CD4-positive, alpha-beta memory T cell (primary cell): ENCODE data around the gene HM13. TPM values are rescaled to one million over a fixed set of nuclear protein-coding genes. Genes with fewer than 3 reads are reported as not detected.

Experiments used
- CTCF ChIA-PET: fragments of 350-600 bp; sonication (Branson Sonifier 250); formaldehyde crosslinking; loops from one replicate; lab custom pipeline; 2021; ENCODE audit warnings: inconsistent platforms; ENCODE audit not compliant: partially characterized antibody; lab: Charles Lee
- POLR2A ChIA-PET: fragments of 350-600 bp; sonication (Branson Sonifier 250); formaldehyde crosslinking; loops from one replicate; lab custom pipeline; 2021; ENCODE audit not compliant: partially characterized antibody; lab: Charles Lee
- DNase-seq, 5 donors: peaks; one replicate each; pipeline versions ENCODE4 v3.0.0 to v3.0.0-alpha.2; 2020 to 2022; ENCODE audit warnings: mixed read lengths in 1 of 5
- H3K27ac ChIP-seq: one replicate; pipeline ENCODE4 v1.7.0; 2013; ENCODE audit warnings: low read depth, low read length
- H3K27me3 ChIP-seq: 2 replicates; pipeline ENCODE4 v1.7.0; 2013; ENCODE audit warnings: mild to moderate bottlenecking, low read length, moderate library complexity; ENCODE audit not compliant: insufficient read depth
- H3K36me3 ChIP-seq: 2 replicates; pipeline ENCODE4 v1.7.0; 2013; ENCODE audit warnings: mild to moderate bottlenecking, low read length, moderate library complexity; ENCODE audit not compliant: insufficient read depth
- H3K4me1 ChIP-seq: 2 replicates; pipeline ENCODE4 v1.7.0; 2013; ENCODE audit warnings: mild to moderate bottlenecking, low read length, moderate library complexity; ENCODE audit not compliant: insufficient read depth
- H3K4me3 ChIP-seq, 2 donors: one replicate each; pipeline ENCODE4 v1.7.0; 2013; ENCODE audit warnings: low read length in 2 of 2, mild to moderate bottlenecking in 1 of 2
- H3K9me3 ChIP-seq, 2 donors: one replicate each; pipeline ENCODE4 v1.7.0; 2013; ENCODE audit warnings: low read length in 2 of 2, control low read depth in 1 of 2; ENCODE audit not compliant: control insufficient read depth in 1 of 2
- H3K27ac Mint-ChIP-seq, 7 donors: one replicate each; pipeline ENCODE4 v1.8.0; 2020 to 2021; ENCODE audit warnings: mixed read lengths in 7 of 7, mild to moderate bottlenecking in 6 of 7, inconsistent platforms in 3 of 7, moderate library complexity in 3 of 7
- H3K27me3 Mint-ChIP-seq, 2 donors: one replicate each; pipeline ENCODE4 v1.8.0; 2020 to 2021; ENCODE audit warnings: mixed read lengths in 2 of 2
- H3K36me3 Mint-ChIP-seq, 2 donors: one replicate each; pipeline ENCODE4 v1.8.0; 2020 to 2021; ENCODE audit warnings: mixed read lengths in 2 of 2, inconsistent platforms in 1 of 2, mild to moderate bottlenecking in 1 of 2
- H3K4me1 Mint-ChIP-seq, 4 donors: one replicate each; pipeline ENCODE4 v1.8.0; 2020 to 2021; ENCODE audit warnings: mixed read lengths in 4 of 4, mild to moderate bottlenecking in 1 of 4
- H3K4me3 Mint-ChIP-seq, 8 donors: one replicate each; pipeline ENCODE4 v1.8.0; 2020 to 2021; ENCODE audit warnings: mixed read lengths in 8 of 8, mild to moderate bottlenecking in 7 of 8, moderate library complexity in 6 of 8, inconsistent platforms in 3 of 8
- H3K9me3 Mint-ChIP-seq, 8 donors: one replicate each; pipeline ENCODE4 v1.8.0; 2020 to 2021; ENCODE audit warnings: mixed read lengths in 8 of 8, mild to moderate bottlenecking in 5 of 8, inconsistent platforms in 3 of 8, moderate library complexity in 1 of 8
- intact Hi-C: fragments of 100-400 bp; cut with micrococcal nuclease; formaldehyde crosslinking; loops from one replicate; pipeline ENCODE4 v1.15.1; 2023
- polyA plus RNA-seq, 2 donors: library from polyadenylated mRNA; unstranded; fragments of 300-500 nt; fragmentation: Illumina TruSeq; gene quantifications; one replicate each; pipeline ENCODE4 v1.2.3, GENCODE V29; 2021
- total RNA-seq, 2 experiments: library from RNA; stranded (reverse); gene quantifications; one replicate each; pipeline ENCODE4 v1.2.3, GENCODE V29; 2021

Gene HM13
- total and polyA plus RNA-seq, 4 experiments from 2014 or later, result 133 to 171 (median 161) TPM

GRCh38 chr20:31587545-31588389, 73.5 kb downstream of the HM13 start:
- Histone ChIP-seq H3K27ac (no peak overlapping the region), H3K27me3 (peaks cover 9% of the 10 kb centered on the region), H3K9me3 (no peaks in the 10 kb centered on the region), H3K4me3 (no peak overlapping the region), H3K4me1 (peaks cover 9% of the 10 kb centered on the region), H3K36me3 (no peaks in the 10 kb centered on the region)
- intact Hi-C loops, result loop anchor here (2.0 kb wide), 1 partner anchor 17 kb away; the partner anchor contains the start of gene ID1
- ChIA-PET POLR2A (interaction anchor here (0.6 to 2.7 kb wide), 4 partner anchors 12 to 25 kb away, joined by 3 to 8 read pairs (median 4); no protein-coding TSS in a partner anchor), CTCF (interaction anchor here (1.0 to 6.3 kb wide), 3 partner anchors 20 to 25 kb away, joined by 3 to 41 read pairs (median 4); no protein-coding TSS in a partner anchor)
- H3K27me3 Mint-ChIP-seq, result peaks cover 16 to 20% of the 10 kb centered on the region in 2 donors
- peaks cover 5 to 11% (median 7%) of the 10 kb centered on the region in 4 donors for H3K4me1 Mint-ChIP-seq
- no peak for DNase-seq
- H3K9me3 Mint-ChIP-seq, result peaks cover 0 to 3% (median 0%) of the 10 kb centered on the region in 8 donors
- H3K27ac Mint-ChIP-seq, result peak overlapping the region in 2 of 7 donors; percentile 0 to 3
- H3K36me3 Mint-ChIP-seq, result no peaks in the 10 kb centered on the region
- H3K4me3 Mint-ChIP-seq, result peak overlapping the region; percentile 62 to 91 (median 84)

GRCh38 chr20:31590717-31591225, 76.5 kb downstream of the HM13 start:
- no peaks in the 10 kb centered on the region for H3K9me3 ChIP-seq
- POLR2A ChIA-PET, result interaction anchor here (2.3 kb wide), 1 partner anchor 18 kb away, joined by 6 read pairs; no protein-coding TSS in a partner anchor
- no peak for DNase-seq
- H3K36me3 ChIP-seq, result no peaks in the 10 kb centered on the region
- no peak overlapping the region for H3K4me3 Mint-ChIP-seq
- H3K27ac Mint-ChIP-seq, result no peak overlapping the region
- peaks cover 16 to 19% of the 10 kb centered on the region in 2 donors for H3K27me3 Mint-ChIP-seq
- CTCF ChIA-PET, result interaction anchor here (0.6 to 6.3 kb wide), 2 partner anchors 22 to 130 kb away, joined by 3 to 41 read pairs; no protein-coding TSS in a partner anchor
- H3K4me1 ChIP-seq, result peaks cover 9% of the 10 kb centered on the region
- H3K9me3 Mint-ChIP-seq, result peaks cover 0 to 3% (median 0%) of the 10 kb centered on the region in 8 donors
- H3K4me1 Mint-ChIP-seq, result peaks cover 5 to 11% (median 8%) of the 10 kb centered on the region in 4 donors
- intact Hi-C loops, result no loop called here
- no peak overlapping the region for H3K4me3 ChIP-seq
- H3K36me3 Mint-ChIP-seq, result no peaks in the 10 kb centered on the region
- peaks cover 9% of the 10 kb centered on the region for H3K27me3 ChIP-seq
- no peak overlapping the region for H3K27ac ChIP-seq

GRCh38 chr20:31593221-31594001, 79.2 kb downstream of the HM13 start:
- no peaks in the 10 kb centered on the region for H3K9me3 ChIP-seq
- CTCF ChIA-PET, result interaction anchor here (0.9 to 1.1 kb wide), 2 partner anchors 24 to 32 kb away, joined by 3 to 4 read pairs; no protein-coding TSS in a partner anchor
- Mint-ChIP-seq H3K9me3 (no peaks in the 10 kb centered on the region), H3K36me3 (no peaks in the 10 kb centered on the region), H3K27ac (no peak overlapping the region), H3K4me3 (no peak overlapping the region), H3K4me1 (peaks cover under 1 to 5% (median 3%) of the 10 kb centered on the region in 4 donors), H3K27me3 (peaks cover 10% of the 10 kb centered on the region in 2 donors)
- no peaks in the 10 kb centered on the region for H3K4me1 ChIP-seq
- no peak overlapping the region for H3K27ac ChIP-seq
- intact Hi-C loops, result no loop called here
- H3K4me3 ChIP-seq, result no peak overlapping the region
- POLR2A ChIA-PET, result no interaction called here
- H3K27me3 ChIP-seq, result no peaks in the 10 kb centered on the region
- DNase-seq, result no peak
- no peaks in the 10 kb centered on the region for H3K36me3 ChIP-seq

- no peaks in the 10 kb centered on the region for H3K27me3 ChIP-seq
- Mint-ChIP-seq H3K27ac (no peak overlapping the region), H3K36me3 (no peaks in the 10 kb centered on the region), H3K9me3 (no peaks in the 10 kb centered on the region), H3K27me3 (peaks cover 4 to 5% of the 10 kb centered on the region in 2 donors), H3K4me3 (no peak overlapping the region), H3K4me1 (peaks cover 0 to 4% (median 0%) of the 10 kb centered on the region in 4 donors)
- ChIA-PET POLR2A (no interaction called here), CTCF (interaction anchor here (0.6 kb wide), 1 partner anchor 39 kb away, joined by 4 read pairs; no protein-coding TSS in a partner anchor)
- no peak overlapping the region for H3K27ac ChIP-seq
- H3K4me1 ChIP-seq, result no peaks in the 10 kb centered on the region
- no peak for DNase-seq
- intact Hi-C loops, result no loop called here
- no peaks in the 10 kb centered on the region for H3K36me3 ChIP-seq
- H3K4me3 ChIP-seq, result no peak overlapping the region
- no peaks in the 10 kb centered on the region for H3K9me3 ChIP-seq
Measured at GRCh38 chr20:31594002-31594557, 79.8 kb downstream of the HM13 start.

- no peak overlapping the region for H3K4me3 ChIP-seq
- no peaks in the 10 kb centered on the region for H3K9me3 Mint-ChIP-seq
- no peaks in the 10 kb centered on the region for H3K9me3 ChIP-seq
- H3K27ac Mint-ChIP-seq, result no peak overlapping the region
- intact Hi-C loops, result no loop called here
- H3K36me3 ChIP-seq, result no peaks in the 10 kb centered on the region
- ChIA-PET POLR2A (no interaction called here), CTCF (interaction anchor here (0.6 to 1.2 kb wide), 2 partner anchors 34 to 39 kb away, joined by 3 to 4 read pairs; no protein-coding TSS in a partner anchor)
- no peak overlapping the region for H3K27ac ChIP-seq
- no peaks in the 10 kb centered on the region for H3K4me1 ChIP-seq
- H3K4me3 Mint-ChIP-seq, result no peak overlapping the region
- peaks cover 0 to 4% (median 0%) of the 10 kb centered on the region in 4 donors for H3K4me1 Mint-ChIP-seq
- no peaks in the 10 kb centered on the region for H3K27me3 ChIP-seq
- no peak for DNase-seq
- no peaks in the 10 kb centered on the region for H3K36me3 Mint-ChIP-seq
- peaks cover 3% of the 10 kb centered on the region in 2 donors for H3K27me3 Mint-ChIP-seq
Measured at GRCh38 chr20:31594558-31595379, 80.5 kb downstream of the HM13 start.

- Mint-ChIP-seq H3K27ac (no peak overlapping the region), H3K4me3 (no peak overlapping the region), H3K36me3 (no peaks in the 10 kb centered on the region), H3K4me1 (peaks cover 0 to 4% (median 0%) of the 10 kb centered on the region in 4 donors), H3K27me3 (peaks cover 3% of the 10 kb centered on the region in 2 donors), H3K9me3 (no peaks in the 10 kb centered on the region)
- H3K27me3 ChIP-seq, result no peaks in the 10 kb centered on the region
- H3K27ac ChIP-seq, result no peak overlapping the region
- intact Hi-C loops, result no loop called here
- H3K4me3 ChIP-seq, result no peak overlapping the region
- DNase-seq, result no peak
- no peaks in the 10 kb centered on the region for H3K4me1 ChIP-seq
- CTCF ChIA-PET, result interaction anchor here (1.2 kb wide), 1 partner anchor 34 kb away, joined by 3 read pairs; no protein-coding TSS in a partner anchor
- H3K9me3 ChIP-seq, result no peaks in the 10 kb centered on the region
- POLR2A ChIA-PET, result no interaction called here
- H3K36me3 ChIP-seq, result no peaks in the 10 kb centered on the region
Measured at GRCh38 chr20:31595380-31595653, 81.1 kb downstream of the HM13 start.
